ACC112 (cell line): ENCODE data around the gene TIMM44.

Experiments
- H2AFZ ChIP-seq: fragments of 200-600 bp; sonication (generic); one replicate; pipeline ENCODE4 v1.6.0; 2017; ENCODE audit warnings: antibody characterized with exemption, low read length; ENCODE audit not compliant: unreplicated experiment
- H3K27ac ChIP-seq: fragments of 200-600 bp; sonication (generic); 2 replicates; pipeline ENCODE4 v1.5.1; 2014; ENCODE audit warnings: low read depth, mild to moderate bottlenecking, antibody characterized with exemption, low read length, moderate library complexity
- H3K27me3 ChIP-seq: fragments of 200-600 bp; sonication (generic); 2 replicates; pipeline ENCODE4 v1.6.1; 2014; ENCODE audit warnings: mild to moderate bottlenecking, antibody characterized with exemption, low read length, moderate library complexity, mixed read lengths; ENCODE audit not compliant: insufficient read depth
- H3K36me3 ChIP-seq: fragments of 200-600 bp; sonication (generic); 2 replicates; pipeline ENCODE4 v1.6.1; 2016; ENCODE audit warnings: mild to moderate bottlenecking, antibody characterized with exemption, low read length, moderate library complexity, mixed read lengths; ENCODE audit not compliant: insufficient read depth
- H3K4me1 ChIP-seq: fragments of 200-600 bp; sonication (generic); one replicate; pipeline ENCODE4 v1.6.1; 2016; ENCODE audit warnings: low read length, mixed read lengths; ENCODE audit not compliant: insufficient read depth, unreplicated experiment, control insufficient read depth
- H3K4me3 ChIP-seq: fragments of 200-600 bp; sonication (generic); 2 replicates; pipeline ENCODE4 v1.5.1; 2014; ENCODE audit warnings: mild to moderate bottlenecking, low read depth, low read length
- H3K79me2 ChIP-seq: fragments of 200-600 bp; sonication (generic); one replicate; pipeline ENCODE4 v1.6.0; 2016; ENCODE audit warnings: low read length; ENCODE audit not compliant: control insufficient read depth, unreplicated experiment, insufficient read depth

Gene TIMM44

GRCh38 chr19:7976461-7976860, 33.0 kb upstream of the TIMM44 start:
- Histone ChIP-seq H3K27ac (no peak overlapping the region), H3K36me3 (no peaks in the 10 kb centered on the region), H3K4me1 (no peaks in the 10 kb centered on the region)

DNA sequence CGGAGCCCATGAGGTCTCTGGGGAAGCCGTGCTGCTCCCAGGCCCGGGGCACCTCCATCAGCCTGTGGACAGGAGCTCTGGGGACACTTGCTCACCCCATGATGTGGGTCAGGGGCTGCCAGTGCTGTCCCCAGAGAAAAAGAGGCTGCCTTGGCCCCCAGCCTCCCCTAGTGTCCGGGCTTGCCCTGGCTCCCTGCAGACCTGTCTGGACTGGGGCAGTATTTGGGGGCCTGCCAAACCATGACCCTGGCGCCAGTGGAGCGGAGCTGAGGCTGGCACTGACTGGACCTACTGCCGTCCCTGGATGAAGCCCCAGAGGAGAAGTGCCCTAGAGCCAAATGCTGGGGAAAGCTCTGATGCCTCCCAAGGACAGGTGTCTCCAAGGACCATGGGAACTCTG, 31.6 kb upstream of the TIMM44 start:
- Histone ChIP-seq H3K4me1 (no peaks in the 10 kb centered on the region), H2AFZ (no peak overlapping the region), H3K27ac (no peak overlapping the region), H3K4me3 (no peak overlapping the region), H3K27me3 (no peaks in the 10 kb centered on the region), H3K79me2 (no peaks in the 10 kb centered on the region), H3K36me3 (no peaks in the 10 kb centered on the region)

More at GRCh38 chr19:7976461-7976860, 33.0 kb upstream of the TIMM44 start:
- Histone ChIP-seq H3K4me3 (no peak overlapping the region), H3K27me3 (no peaks in the 10 kb centered on the region), H3K79me2 (no peaks in the 10 kb centered on the region), H2AFZ (no peak overlapping the region)

GRCh38 chr19:7973883-7974282, 30.4 kb upstream of the TIMM44 start:
- H3K27ac ChIP-seq, result no peak overlapping the region
- no peak overlapping the region for H3K4me3 ChIP-seq
- H3K79me2 ChIP-seq, result no peaks in the 10 kb centered on the region
- H3K27me3 ChIP-seq, result no peaks in the 10 kb centered on the region
- no peaks in the 10 kb centered on the region for H3K36me3 ChIP-seq
- H2AFZ ChIP-seq, result no peak overlapping the region
- H3K4me1 ChIP-seq, result no peaks in the 10 kb centered on the region

- Histone ChIP-seq H3K79me2 (no peaks in the 10 kb centered on the region), H3K4me1 (no peaks in the 10 kb centered on the region), H3K27me3 (no peaks in the 10 kb centered on the region), H2AFZ (no peak overlapping the region), H3K27ac (no peak overlapping the region), H3K4me3 (no peak overlapping the region), H3K36me3 (no peaks in the 10 kb centered on the region)
Observed at GRCh38 chr19:7971553-7972520, 28.4 kb upstream of the TIMM44 start.

GRCh38 chr19:7970716-7971448, 27.4 kb upstream of the TIMM44 start:
- Histone ChIP-seq H3K36me3 (no peaks in the 10 kb centered on the region), H3K79me2 (no peaks in the 10 kb centered on the region), H3K4me3 (no peak overlapping the region), H2AFZ (no peak overlapping the region), H3K27ac (no peak overlapping the region), H3K4me1 (no peaks in the 10 kb centered on the region), H3K27me3 (no peaks in the 10 kb centered on the region)

- Histone ChIP-seq H3K36me3 (no peaks in the 10 kb centered on the region), H3K79me2 (no peaks in the 10 kb centered on the region), H3K4me3 (no peak overlapping the region), H3K4me1 (no peaks in the 10 kb centered on the region), H3K27ac (no peak overlapping the region), H2AFZ (no peak overlapping the region), H3K27me3 (no peaks in the 10 kb centered on the region)
Observed at GRCh38 chr19:7969555-7969939, 26.1 kb upstream of the TIMM44 start.

- H3K27me3 ChIP-seq, result no peaks in the 10 kb centered on the region
- no peak overlapping the region for H3K27ac ChIP-seq
Observed at GRCh38 chr19:7968796-7969554, 25.5 kb upstream of the TIMM44 start.

DNA sequence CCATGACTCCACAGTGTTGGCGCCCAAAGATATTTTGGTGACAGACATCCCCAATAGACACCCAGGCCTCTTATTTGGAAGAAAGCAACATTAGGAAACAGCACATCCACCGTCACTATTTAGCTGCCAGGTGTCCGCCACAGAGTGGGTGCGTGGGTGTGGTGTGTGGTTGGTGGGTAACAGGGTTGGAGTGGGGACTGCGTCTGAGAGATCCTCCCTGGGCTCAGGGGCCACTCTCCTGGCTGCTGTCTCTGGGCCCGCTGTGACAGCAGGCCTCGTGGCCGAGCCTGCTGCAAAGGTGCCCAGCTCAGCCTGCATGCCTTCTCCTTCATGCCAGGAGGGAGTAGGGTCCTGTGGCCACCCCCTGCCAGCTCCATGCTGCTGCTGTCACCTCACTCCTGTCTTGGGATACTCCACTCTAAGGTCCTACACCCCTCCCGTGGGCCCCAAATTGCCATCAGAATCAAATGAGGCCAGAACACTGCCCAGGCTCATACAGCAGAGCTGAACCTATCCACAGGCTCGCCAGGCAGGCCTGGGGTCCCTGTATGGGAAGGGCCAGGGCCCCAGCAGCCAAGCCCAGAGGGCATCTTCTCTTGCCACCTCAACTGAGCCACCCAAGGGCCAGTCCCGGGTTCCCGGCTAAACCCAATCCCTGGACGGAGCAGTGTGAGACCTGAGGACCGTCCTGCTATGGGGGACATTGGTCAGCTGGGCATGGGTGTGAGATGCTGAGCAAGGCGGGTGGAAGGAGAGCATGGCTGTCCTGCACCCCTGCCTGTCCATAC, 24.7 kb upstream of the TIMM44 start:
- no peaks in the 10 kb centered on the region for H3K27me3 ChIP-seq
- no peak overlapping the region for H3K4me3 ChIP-seq
- H2AFZ ChIP-seq, result no peak overlapping the region
- H3K79me2 ChIP-seq, result no peaks in the 10 kb centered on the region
- no peak overlapping the region for H3K27ac ChIP-seq
- no peaks in the 10 kb centered on the region for H3K36me3 ChIP-seq
- no peaks in the 10 kb centered on the region for H3K4me1 ChIP-seq

More at GRCh38 chr19:7968796-7969554, 25.5 kb upstream of the TIMM44 start:
- H3K36me3 ChIP-seq, result no peaks in the 10 kb centered on the region
- H3K79me2 ChIP-seq, result no peaks in the 10 kb centered on the region
- no peak overlapping the region for H3K4me3 ChIP-seq
- no peak overlapping the region for H2AFZ ChIP-seq
- H3K4me1 ChIP-seq, result no peaks in the 10 kb centered on the region

- Histone ChIP-seq H2AFZ (no peak overlapping the region), H3K27me3 (no peaks in the 10 kb centered on the region), H3K4me3 (no peak overlapping the region), H3K27ac (no peak overlapping the region), H3K79me2 (no peaks in the 10 kb centered on the region), H3K36me3 (no peaks in the 10 kb centered on the region), H3K4me1 (no peaks in the 10 kb centered on the region)
Observed at GRCh38 chr19:7965921-7966665, 22.6 kb upstream of the TIMM44 start.
